GM12878 (cell line): ENCODE results near the gene PTPRU. TPM values are rescaled to one million over a fixed set of nuclear protein-coding genes. Genes with fewer than 3 reads are reported as not detected.

Source experiments
- ATAC-seq: fragments of 200-7000 bp; cut with Tn5 transposase; 3 replicates; pipeline ENCODE4 v1.9.1; 2020; ENCODE audit warnings: mild to moderate bottlenecking, moderate library complexity
- BruUV-seq: library from RNA; stranded (reverse); fragments of 400-500 nt; replicated peaks from 2 replicates; lab custom pipeline; 2021; lab: Mats Ljungman, UMichigan
- CTCF ChIA-PET: fragments of 300-600 bp; sonication (Branson Sonifier 250); formaldehyde crosslinking; extraction: SDS; loops from one replicate; lab custom pipeline; 2021; ENCODE audit warnings: inconsistent platforms; lab: Yijun Ruan, JAX
- POLR2A ChIA-PET: fragments of 350-600 bp; formaldehyde crosslinking; extraction: SDS; loops from one replicate; lab custom pipeline; 2021; ENCODE audit warnings: inconsistent platforms; lab: Charles Lee
- RAD21 ChIA-PET: fragments of 300-600 bp; sonication (Branson Sonifier 250); formaldehyde crosslinking; loops from one replicate; lab custom pipeline; 2023; ENCODE audit warnings: antibody characterized with exemption; ENCODE audit not compliant: unreplicated experiment; lab: Charles Lee
- SMC1A ChIA-PET: fragments of 300-600 bp; sonication (Branson Sonifier 250); formaldehyde crosslinking; loops from one replicate; lab custom pipeline; 2023; ENCODE audit not compliant: unreplicated experiment, uncharacterized antibody; lab: Charles Lee
- DNase-seq: peaks from one replicate; pipeline ENCODE4 v3.0.0-alpha.2; 2011; ENCODE audit warnings: low read depth, low spot score
- FAIRE-seq: peaks from 3 replicates; lab custom pipeline; 2011; peaks lifted over from hg19 to GRCh38; lab: Jason Lieb, UNC
- H2AFZ ChIP-seq: 2 replicates; pipeline ENCODE4 v1.6.0; 2011; ENCODE audit warnings: low read depth, low read length, control low read depth; ENCODE audit not compliant: control insufficient read depth
- H3K27ac ChIP-seq: 2 replicates; pipeline ENCODE4 v1.5.1; 2011; ENCODE audit warnings: control low read depth; ENCODE audit not compliant: control insufficient read depth, insufficient read depth
- H3K27me3 ChIP-seq, 2 experiments: replicated peaks in 1 of 2; 2 replicates each; pipeline versions ENCODE4 v1.6.0 to v1.6.1; 2011; ENCODE audit warnings: low read length in 1 of 2; ENCODE audit not compliant: control insufficient read depth in 2 of 2, insufficient read depth in 2 of 2
- H3K36me3 ChIP-seq, 2 experiments: 2 replicates each; pipeline ENCODE4 v1.5.1; 2011; ENCODE audit warnings: low read length in 1 of 2; ENCODE audit not compliant: control insufficient read depth in 2 of 2, insufficient read depth in 2 of 2
- H3K4me1 ChIP-seq: 2 replicates; pipeline ENCODE4 v1.6.1; 2011; ENCODE audit warnings: mild to moderate bottlenecking, low read length, moderate library complexity, mixed read lengths; ENCODE audit not compliant: control insufficient read depth, insufficient read depth
- H3K4me2 ChIP-seq: 2 replicates; pipeline ENCODE4 v1.6.0; 2011; ENCODE audit warnings: control low read depth; ENCODE audit not compliant: control insufficient read depth, insufficient read depth
- H3K4me3 ChIP-seq: fragments of 200-600 bp; sonication (generic); 2 replicates; pipeline ENCODE4 v1.5.1; 2016
- H3K79me2 ChIP-seq: 2 replicates; pipeline ENCODE4 v1.6.0; 2011; ENCODE audit warnings: low read length; ENCODE audit not compliant: control insufficient read depth, insufficient read depth
- H3K9ac ChIP-seq: 2 replicates; pipeline ENCODE4 v1.8.0; 2011; ENCODE audit warnings: low read length, control low read depth, mixed read lengths; ENCODE audit not compliant: control insufficient read depth, insufficient read depth
- H3K9me3 ChIP-seq: replicated peaks from 3 replicates; pipeline ENCODE4 v1.5.1; 2011; ENCODE audit warnings: mild to moderate bottlenecking, low read length; ENCODE audit not compliant: control insufficient read depth, insufficient read depth
- H4K20me1 ChIP-seq: 2 replicates; pipeline ENCODE4 v1.6.0; 2011; ENCODE audit not compliant: control insufficient read depth, insufficient read depth
- ASH2L ChIP-seq: fragments of 300-600, 200-600 bp; sonication (generic); IDR thresholded peaks from 2 replicates; pipeline ENCODE4 v1.6.1; 2017; ENCODE audit warnings: low read depth, mild to moderate bottlenecking, borderline replicate concordance
- ATF7 ChIP-seq: fragments of 450-650 bp; IDR thresholded peaks from 2 replicates; pipeline ENCODE4 v1.6.1; 2016; ENCODE audit warnings: low read depth, mild to moderate bottlenecking
- CBFB ChIP-seq: IDR thresholded peaks from 2 replicates; pipeline ENCODE4 v1.6.1; 2016; ENCODE audit warnings: antibody characterized with exemption, low read depth
- ESRRA ChIP-seq: IDR thresholded peaks from 2 replicates; pipeline ENCODE4 v1.6.1; 2012; ENCODE audit warnings: mild to moderate bottlenecking, low read length, improper control_type of control experiment
- MTA2 ChIP-seq: fragments of 450-650 bp; IDR thresholded peaks from 2 replicates; pipeline ENCODE4 v1.6.1; 2016; ENCODE audit warnings: low read depth, mild to moderate bottlenecking, moderate library complexity
- MYB ChIP-seq: fragments of 150-350 bp; IDR thresholded peaks from 2 replicates; pipeline ENCODE4 v1.6.1; 2014; ENCODE audit warnings: mild to moderate bottlenecking, low read depth, low read length, borderline replicate concordance
- NR2C2 ChIP-seq: IDR thresholded peaks from 2 replicates; pipeline ENCODE4 v1.6.1; 2011; ENCODE audit warnings: borderline replicate concordance, low read depth; ENCODE audit not compliant: control insufficient read depth, insufficient read length
- PKNOX1 ChIP-seq: fragments of 450-650 bp; IDR thresholded peaks from 2 replicates; pipeline ENCODE4 v1.6.1; 2016; ENCODE audit warnings: mild to moderate bottlenecking
- PML ChIP-seq: IDR thresholded peaks from 2 replicates; pipeline ENCODE4 v1.6.1; 2012; ENCODE audit warnings: low read length, inconsistent platforms
- RAD21 ChIP-seq: IDR thresholded peaks from 2 replicates; pipeline ENCODE4 v1.6.1; 2011; ENCODE audit warnings: mild to moderate bottlenecking, low read depth, low read length, moderate library complexity; ENCODE audit not compliant: insufficient read depth
- RUNX3 ChIP-seq: IDR thresholded peaks from 2 replicates; pipeline ENCODE4 v1.6.1; 2012; ENCODE audit warnings: low read length, inconsistent platforms
- SMC3 ChIP-seq: IDR thresholded peaks from 2 replicates; pipeline ENCODE4 v1.6.1; 2011; ENCODE audit warnings: low read length, improper control_type of control experiment, borderline replicate concordance
- STAT1 ChIP-seq: fragments of 450-650 bp; conservative IDR thresholded peaks from 2 replicates; pipeline ENCODE4 v1.6.1; 2014; ENCODE audit warnings: antibody characterized with exemption, mild to moderate bottlenecking
- YY1 ChIP-seq: IDR thresholded peaks from 2 replicates; pipeline ENCODE4 v1.6.1; 2011; ENCODE audit warnings: low read depth, mild to moderate bottlenecking, low read length
- ZNF217 ChIP-seq: fragments of 450-650 bp; IDR thresholded peaks from 2 replicates; pipeline ENCODE4 v1.6.1; 2017; ENCODE audit warnings: antibody characterized with exemption, mild to moderate bottlenecking
- WGBS: methylation state at CpG from one replicate; pipeline ENCODE4 v1.1.6; 2016; ENCODE audit warnings: low lambda C conversion rate; ENCODE audit not compliant: insufficient replicate concordance, insufficient coverage; ENCODE audit errors: missing lambda C conversion rate; 5-methylcytosine and 5-hydroxymethylcytosine counted together
- in situ Hi-C: fragments of 300-500 bp; cut with MboI; formaldehyde crosslinking; loops from 9 replicates; pipeline ENCODE4 v1.14.3; 2018; ENCODE audit warnings: mixed read lengths
- intact Hi-C: fragments of 100-400 bp; cut with micrococcal nuclease; formaldehyde crosslinking; loops from one replicate; pipeline ENCODE4 v1.14.2; 2022; ENCODE audit not compliant: unreplicated experiment
- polyA plus RNA-seq, 11 experiments: library from polyadenylated mRNA; depleted of rRNA in 4 of 11; unstranded in 6 of 11; stranded (reverse) in 5 of 11; fragments of >200 nt; fragmentation: Nextera tagmentation in 4 of 11; fragmentation: Illumina TruSeq in 1 of 11; extraction: Ambion mirVana in 4 of 11; extraction: Trizol in 1 of 11; gene quantifications; 1 replicate in 1 of 11; 2 replicates in 10 of 11; pipeline versions ENCODE4 v1.2.1 to v1.2.3, GENCODE V29; 2011 to 2016; ENCODE audit warnings: inconsistent platforms in 2 of 11, missing spikeins in 2 of 11, low read depth in 1 of 11
- total RNA-seq, 4 experiments: library from RNA; depleted of rRNA in 3 of 4; stranded (reverse); fragments of >200 nt in 3 of 4; fragmentation: Illumina TruSeq in 1 of 4; extraction: Trizol in 1 of 4; gene quantifications; 2 replicates each; pipeline versions ENCODE4 v1.2.1 to v1.2.3, GENCODE V29; 2013 to 2021
- TF ChIP-seq, protein P1 (sequence below): fragments of 450-650 bp; formaldehyde crosslinking; IDR thresholded peaks from 2 replicates; pipeline ENCODE4 v1.4.0; 2022; ENCODE audit warnings: mild to moderate bottlenecking, moderate library complexity
- TF ChIP-seq, protein P2 (sequence below): fragments of 450-650 bp; formaldehyde crosslinking; IDR thresholded peaks from 2 replicates; pipeline ENCODE4 v1.5.0; 2022; ENCODE audit warnings: mild to moderate bottlenecking, missing genetic modification characterization

Gene PTPRU
- total and polyA plus RNA-seq, 10 of the 15 experiments (the other 5 are each of a cell fraction or from before 2014, with no cell fraction given): 0.04 to 2.5 (median 0.73) TPM

DNA sequence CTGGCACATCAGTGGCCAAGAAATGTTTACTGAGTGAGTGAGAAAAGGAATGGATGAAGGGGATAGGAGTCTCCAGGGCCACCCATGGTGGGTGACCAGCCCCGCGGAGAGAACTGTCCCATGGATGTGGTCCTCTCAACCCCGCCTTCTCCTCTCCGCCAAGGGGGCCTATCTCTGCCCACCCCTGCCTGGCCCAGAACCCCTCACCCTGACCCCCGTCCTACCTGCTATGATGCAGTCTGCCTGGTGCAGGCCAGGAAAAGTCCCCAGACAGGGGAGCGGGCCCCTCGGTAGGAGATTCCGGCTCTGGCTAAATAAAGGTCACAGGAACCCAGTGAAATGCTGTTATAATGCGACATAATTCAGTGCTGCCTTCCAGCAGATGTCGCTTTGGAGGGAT lies 107.6 kb downstream of the PTPRU start (continued):
- TF ChIP-seq, protein P1, sequence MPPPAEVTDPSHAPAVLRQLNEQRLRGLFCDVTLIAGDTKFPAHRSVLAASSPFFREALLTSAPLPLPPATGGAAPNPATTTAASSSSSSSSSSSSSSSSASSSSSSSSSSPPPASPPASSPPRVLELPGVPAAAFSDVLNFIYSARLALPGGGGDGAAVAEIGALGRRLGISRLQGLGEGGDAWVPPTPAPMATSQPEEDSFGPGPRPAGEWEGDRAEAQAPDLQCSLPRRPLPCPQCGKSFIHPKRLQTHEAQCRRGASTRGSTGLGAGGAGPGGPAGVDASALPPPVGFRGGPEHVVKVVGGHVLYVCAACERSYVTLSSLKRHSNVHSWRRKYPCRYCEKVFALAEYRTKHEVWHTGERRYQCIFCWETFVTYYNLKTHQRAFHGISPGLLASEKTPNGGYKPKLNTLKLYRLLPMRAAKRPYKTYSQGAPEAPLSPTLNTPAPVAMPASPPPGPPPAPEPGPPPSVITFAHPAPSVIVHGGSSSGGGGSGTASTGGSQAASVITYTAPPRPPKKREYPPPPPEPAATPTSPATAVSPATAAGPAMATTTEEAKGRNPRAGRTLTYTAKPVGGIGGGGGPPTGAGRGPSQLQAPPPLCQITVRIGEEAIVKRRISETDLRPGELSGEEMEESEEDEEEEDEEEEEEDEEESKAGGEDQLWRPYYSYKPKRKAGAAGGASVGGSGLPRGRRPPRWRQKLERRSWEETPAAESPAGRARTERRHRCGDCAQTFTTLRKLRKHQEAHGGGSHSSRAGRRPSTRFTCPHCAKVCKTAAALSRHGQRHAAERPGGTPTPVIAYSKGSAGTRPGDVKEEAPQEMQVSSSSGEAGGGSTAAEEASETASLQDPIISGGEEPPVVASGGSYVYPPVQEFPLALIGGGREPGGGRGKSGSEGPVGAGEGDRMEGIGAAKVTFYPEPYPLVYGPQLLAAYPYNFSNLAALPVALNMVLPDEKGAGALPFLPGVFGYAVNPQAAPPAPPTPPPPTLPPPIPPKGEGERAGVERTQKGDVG (CRISPR knock-in tag): no peak
- TF ChIP-seq NR2C2 (no peak), STAT1 (no peak), CBFB (no peak)
- TF ChIP-seq, protein P2, sequence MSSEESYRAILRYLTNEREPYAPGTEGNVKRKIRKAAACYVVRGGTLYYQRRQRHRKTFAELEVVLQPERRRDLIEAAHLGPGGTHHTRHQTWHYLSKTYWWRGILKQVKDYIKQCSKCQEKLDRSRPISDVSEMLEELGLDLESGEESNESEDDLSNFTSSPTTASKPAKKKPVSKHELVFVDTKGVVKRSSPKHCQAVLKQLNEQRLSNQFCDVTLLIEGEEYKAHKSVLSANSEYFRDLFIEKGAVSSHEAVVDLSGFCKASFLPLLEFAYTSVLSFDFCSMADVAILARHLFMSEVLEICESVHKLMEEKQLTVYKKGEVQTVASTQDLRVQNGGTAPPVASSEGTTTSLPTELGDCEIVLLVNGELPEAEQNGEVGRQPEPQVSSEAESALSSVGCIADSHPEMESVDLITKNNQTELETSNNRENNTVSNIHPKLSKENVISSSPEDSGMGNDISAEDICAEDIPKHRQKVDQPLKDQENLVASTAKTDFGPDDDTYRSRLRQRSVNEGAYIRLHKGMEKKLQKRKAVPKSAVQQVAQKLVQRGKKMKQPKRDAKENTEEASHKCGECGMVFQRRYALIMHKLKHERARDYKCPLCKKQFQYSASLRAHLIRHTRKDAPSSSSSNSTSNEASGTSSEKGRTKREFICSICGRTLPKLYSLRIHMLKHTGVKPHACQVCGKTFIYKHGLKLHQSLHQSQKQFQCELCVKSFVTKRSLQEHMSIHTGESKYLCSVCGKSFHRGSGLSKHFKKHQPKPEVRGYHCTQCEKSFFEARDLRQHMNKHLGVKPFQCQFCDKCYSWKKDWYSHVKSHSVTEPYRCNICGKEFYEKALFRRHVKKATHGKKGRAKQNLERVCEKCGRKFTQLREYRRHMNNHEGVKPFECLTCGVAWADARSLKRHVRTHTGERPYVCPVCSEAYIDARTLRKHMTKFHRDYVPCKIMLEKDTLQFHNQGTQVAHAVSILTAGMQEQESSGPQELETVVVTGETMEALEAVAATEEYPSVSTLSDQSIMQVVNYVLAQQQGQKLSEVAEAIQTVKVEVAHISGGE (CRISPR knock-in tag): no peak

GRCh38 chr1:29344336-29344735 lies 108.0 kb downstream of the PTPRU start:
- no TSS peak for BruUV-seq
- RAD21 ChIA-PET: no interaction called here
- TF ChIP-seq ATF7 (no peak), CBFB (no peak), SMC3 (no peak), ASH2L (no peak), MTA2 (no peak), MYB (no peak), RAD21 (no peak), YY1 (no peak), ESRRA (no peak), RUNX3 (no peak), STAT1 (no peak), PKNOX1 (no peak), PML (no peak), ZNF217 (no peak)

More at GRCh38 chr1:29344336-29344735, 108.0 kb downstream of the PTPRU start:
- ChIA-PET SMC1A (no interaction called here), CTCF (interaction anchor here (1.0 to 1.9 kb wide), 2 partner anchors 10 to 12 kb away, joined by 3 to 5 read pairs; no protein-coding TSS in a partner anchor), POLR2A (interaction anchor here (0.6 kb wide), 1 partner anchor 650 kb away, joined by 3 read pairs; no protein-coding TSS in a partner anchor)
- Histone ChIP-seq H3K4me1 (no peaks in the 10 kb centered on the region), H3K79me2 (no peaks in the 10 kb centered on the region), H3K36me3 (no peaks in the 10 kb centered on the region), H2AFZ (no peak overlapping the region), H3K27me3 (no peaks in the 10 kb centered on the region; a peak in 3 of 4 replicates), H3K27ac (no peak overlapping the region), H3K9me3 (no peaks in the 10 kb centered on the region), H3K4me3 (no peak overlapping the region), H3K9ac (no peak overlapping the region), H4K20me1 (no peaks in the 10 kb centered on the region; the same call in 1 of the 2 replicates), H3K4me2 (no peak overlapping the region)
- intact Hi-C loops (no loop called here), in situ Hi-C loops (no loop called here)
- FAIRE-seq (no peak), DNase-seq (no peak), ATAC-seq (no peak)
- 36% methylated on average over 9 of the region's 9 CpGs for WGBS
